Heart right ventricle (tissue), 16 donors: ENCODE results near the gene AMZ2. TPM values are rescaled to one million over a fixed set of nuclear protein-coding genes. Genes with fewer than 3 reads are reported as not detected.

Experiments
- ATAC-seq, 8 donors: fragments of 200-7000 bp; cut with Tn5 transposase; one replicate each; pipeline ENCODE4 v1.9.1; 2020; ENCODE audit warnings: mild to moderate bottlenecking in 8 of 8, moderate library complexity in 8 of 8, moderate number of reproducible peaks in 1 of 8
- DNase-seq, 2 donors: peaks; one replicate each; pipeline ENCODE4 v3.0.0-alpha.2; 2020
- H3K27ac ChIP-seq, 10 donors: fragments of 200-600 bp; sonication (generic) in 2 of 10; one replicate each; pipeline versions ENCODE4 v1.5.0 to v1.8.0; 2020 to 2022; ENCODE audit warnings: mild to moderate bottlenecking in 3 of 10
- H3K27me3 ChIP-seq, 7 donors: fragments of 200-600 bp; one replicate each; pipeline ENCODE4 v1.8.0; 2021 to 2022; ENCODE audit warnings: mild to moderate bottlenecking in 2 of 7
- H3K36me3 ChIP-seq, 9 donors: fragments of 200-600 bp; sonication (generic) in 1 of 9; one replicate each; pipeline versions ENCODE4 v1.5.0 to v1.8.0; 2020 to 2022; ENCODE audit warnings: mild to moderate bottlenecking in 2 of 9
- H3K4me1 ChIP-seq, 9 donors: fragments of 200-600 bp; sonication (generic) in 1 of 9; one replicate each; pipeline versions ENCODE4 v1.5.0 to v1.8.0; 2020 to 2022; ENCODE audit warnings: mild to moderate bottlenecking in 4 of 9
- H3K4me3 ChIP-seq, 10 donors: fragments of 200-600 bp; sonication (generic) in 2 of 10; one replicate each; pipeline versions ENCODE4 v1.5.0 to v1.8.0; 2020 to 2022; ENCODE audit warnings: mild to moderate bottlenecking in 7 of 10, moderate library complexity in 2 of 10
- H3K9me3 ChIP-seq, 11 donors: fragments of 200-600 bp in 10 of 11; sonication (generic) in 2 of 11; one replicate each; pipeline versions ENCODE4 v1.5.0 to v1.8.0; 2013 to 2022; ENCODE audit warnings: mild to moderate bottlenecking in 2 of 11, control low read depth in 1 of 11, moderate library complexity in 1 of 11
- CTCF ChIP-seq, 9 donors: fragments of 200-600 bp; sonication (generic) in 2 of 9; IDR thresholded peaks; one replicate each; pipeline versions ENCODE4 v1.5.0 to v1.8.0; 2021 to 2022; ENCODE audit warnings: antibody characterized with exemption in 9 of 9, mild to moderate bottlenecking in 5 of 9, moderate library complexity in 1 of 9
- WGBS, 2 donors: extraction: QIAGEN DNeasy Blood & Tissue Kit; methylation state at CpG; one replicate each; pipeline ENCODE4 v1.1.7; 2013; ENCODE audit warnings: inconsistent platforms in 1 of 2; 5-methylcytosine and 5-hydroxymethylcytosine counted together
- intact Hi-C, 10 donors: fragments of 100-400 bp; cut with DNase I; formaldehyde crosslinking; loops; one replicate each; pipeline versions ENCODE4 v1.11.1 to v1.14.2; 2022
- polyA plus RNA-seq, 2 donors: library from polyadenylated mRNA; stranded (reverse); fragments of 200-250 nt; gene quantifications; one replicate each; pipeline ENCODE4 v1.2.3, GENCODE V29; 2013
- total RNA-seq, 10 donors: library from RNA; stranded (reverse); fragmentation: NEBNext Ultra II Directional in 3 of 10; extraction: Animal tissue kit (Norgen Biotek cat#: 25700) in 3 of 10; gene quantifications; one replicate each; pipeline versions ENCODE4 v1.2.1 to v1.2.4, GENCODE V29; 2021 to 2023
- donor health status: Arrhythmogenic right ventricular cardiomyopathy.
- donor health status: ischemic (EF 13 %, LVEDD 7.1; RV severe dilation, severe dysfunction).
- donor health status: healthy with polysubstance abuse.
- donor health status: DM: no; HTN: yes; CAD: no.
- donor health status: DM: no; HTN: no; CAD: no.
- donor health status: ischemic (EF 25% LVEDD 6.9; RV normal size, moderate dysfunction).
- donor health status: ischemic (EF 25% LVEDD 5.7; RV mildly dilated, moderate dysfunction).
- donor health status: healthy.
- donor health status: DM: yes; HTN: yes; CAD: no.
- donor health status: Ischemic cardiomyopathy.
- donor health status: ischemic (EF 35%, LVEDD 5.7; RV mildly dilated, moderate dysfunction).
- donor health status: nonischemic (EF 11% LVEDD 7.7; RV severe dilation, severe dysfunction).
- donor health status: DM: yes; HTN: yes; CAD: no.
- donor health status: PGD.
- donor health status: ischemic (EF 29% LVEDD 5.4; RV normal size, mild dysfunction).
- donor health status: nonischemic (EF 23%, LVEDD 6.1; RV moderate dilation, normal function).

The AMZ2 gene
- total and polyA plus RNA-seq, 12 donors = 41.6 to 140 (median 106) TPM

DNA sequence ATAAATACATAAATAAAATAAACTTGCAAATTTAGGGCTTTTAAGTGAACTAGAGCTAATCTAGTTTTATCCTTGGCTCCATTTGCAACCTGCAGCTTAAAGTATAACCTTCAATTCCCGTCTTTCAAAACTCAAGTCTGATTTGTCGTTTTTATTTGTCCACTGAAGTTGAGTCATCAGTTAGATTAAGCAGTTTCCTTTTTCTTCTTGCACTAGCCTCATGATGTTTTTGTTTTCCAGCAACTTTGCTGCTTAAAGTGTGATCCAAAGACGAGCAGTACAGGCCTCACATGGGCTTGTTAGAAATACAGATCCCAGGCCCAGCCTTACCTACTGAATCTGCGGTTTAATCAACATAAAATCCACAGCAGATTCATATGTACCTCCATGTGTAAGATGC is 57.3 kb downstream of the AMZ2 start:
- H3K27ac ChIP-seq = peak overlapping the region in 1 of 10 donors; percentile 44
- H3K9me3 ChIP-seq = no peaks in the 10 kb centered on the region
- intact Hi-C loops = no loop called here
- H3K4me3 ChIP-seq = no peak overlapping the region
- TF ChIP-seq CTCF (IDR thresholded peaks at IDR 0.05) = no peak
- ATAC-seq (no peak), DNase-seq (no peak)
- H3K27me3 ChIP-seq = no peaks in the 10 kb centered on the region
- 75 to 86% methylated on average over 4 of the region's 4 CpGs for WGBS, 2 donors
- no peaks in the 10 kb centered on the region for H3K36me3 ChIP-seq
- H3K4me1 ChIP-seq = peaks cover 0 to 12% (median 0%) of the 10 kb centered on the region in 9 donors

Other genes with a start within 250 kb of the AMZ2 start
- 10 to 100 TPM; 12.6 to 33.3 (median 18.8) TPM for gene KPNA2, start 212.3 kb upstream of the AMZ2 start, total RNA-seq
- gene KPNA2, start 212.3 kb upstream of the AMZ2 start, polyA plus RNA-seq = 10 to 100 TPM in 1 of 2 donors, 1 to 10 TPM in 1; 6.1 to 25.2 TPM
- gene SLC16A6, start 43.1 kb downstream of the AMZ2 start, total RNA-seq = 1 to 10 TPM in 2 of 10 donors, under 1 TPM in 7, not detected in 1; 0.16 to 1.9 (median 0.59) TPM
- under 1 TPM; 0.14 to 0.80 TPM for gene SLC16A6, start 43.1 kb downstream of the AMZ2 start, polyA plus RNA-seq
- gene ARSG, start 43.5 kb downstream of the AMZ2 start, total RNA-seq = 1 to 10 TPM; 2.5 to 6.2 (median 3.5) TPM
- gene ARSG, start 43.5 kb downstream of the AMZ2 start, polyA plus RNA-seq = 1 to 10 TPM in 1 of 2 donors, under 1 TPM in 1; 0.95 to 3.5 TPM
- gene WIPI1, start 209.5 kb downstream of the AMZ2 start, total RNA-seq = 100 to 1,000 TPM in 7 of 10 donors, 10 to 100 TPM in 3; 58.6 to 201 (median 122) TPM
- gene WIPI1, start 209.5 kb downstream of the AMZ2 start, polyA plus RNA-seq = 10 to 100 TPM; 46.6 to 90.4 TPM